ENCODE data around the gene PGAP3.

The PGAP3 gene

GRCh38 chr17:39672522-39673334 lies 15.1 kb downstream of the PGAP3 start:
- DNase-seq (ENCODE audit: low read depth in 2 of 2): no peak

GRCh38 chr17:39671651-39672521 lies 16.0 kb downstream of the PGAP3 start:
- DNase-seq (ENCODE audit: low read depth in 2 of 2): no peak

GRCh38 chr17:39670746-39671145 lies 17.1 kb downstream of the PGAP3 start:
- no peak for DNase-seq (ENCODE audit: low read depth in 2 of 2)

- DNase-seq (ENCODE audit: low read depth in 2 of 2): no peak
These were observed 17.7 kb downstream of the PGAP3 start for GRCh38 chr17:39669897-39670735.

GRCh38 chr17:39667945-39668924 lies 19.6 kb downstream of the PGAP3 start, which contains the start of gene PNMT:
TSS of gene PNMT (plus strand) at chr17:39668453. CDS start at chr17:39668476, 23 bp downstream.
- DNase-seq (ENCODE audit: low read depth in 2 of 2): peak; percentile 24 to 73

- no peak for DNase-seq (ENCODE audit: low read depth in 2 of 2)
These were observed 20.5 kb downstream of the PGAP3 start for GRCh38 chr17:39667262-39667944.

DNA sequence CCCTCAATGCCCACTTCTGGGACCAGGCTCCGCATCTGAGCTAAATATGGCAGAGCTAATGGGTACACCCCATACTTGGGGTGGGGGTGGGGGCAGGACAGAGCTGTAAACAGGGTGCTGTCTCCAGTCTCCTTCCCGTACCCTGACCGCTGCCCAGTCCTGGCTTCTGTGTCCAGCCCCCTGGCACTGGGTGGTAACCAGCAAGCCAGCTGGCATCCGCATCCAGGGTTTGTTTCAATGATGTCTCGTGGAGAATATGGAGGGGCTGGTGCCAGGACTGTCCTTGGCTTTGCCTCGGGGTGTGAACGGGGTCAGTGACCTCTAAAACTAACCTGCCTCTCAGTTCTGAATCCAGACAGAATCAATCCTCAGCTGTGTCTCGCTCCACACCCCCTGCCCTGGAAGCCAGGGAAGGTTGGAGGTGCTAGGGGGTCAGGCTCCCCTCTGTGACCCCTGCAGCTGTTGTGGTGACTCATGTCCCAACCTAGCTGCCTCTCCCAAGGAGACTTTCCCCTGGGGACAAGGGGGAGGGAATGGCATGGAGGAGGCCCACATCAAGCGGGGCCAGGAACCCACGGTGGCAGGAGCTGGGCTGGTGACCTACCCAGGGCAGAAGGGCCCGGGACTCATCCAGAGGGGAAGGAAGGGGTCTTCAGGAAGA lies 21.1 kb downstream of the PGAP3 start:
- DNase-seq (ENCODE audit: low read depth in 2 of 2): no peak

GRCh38 chr17:39666231-39666600 lies 21.6 kb downstream of the PGAP3 start:
- no peak for DNase-seq (ENCODE audit: low read depth in 2 of 2)

DNA sequence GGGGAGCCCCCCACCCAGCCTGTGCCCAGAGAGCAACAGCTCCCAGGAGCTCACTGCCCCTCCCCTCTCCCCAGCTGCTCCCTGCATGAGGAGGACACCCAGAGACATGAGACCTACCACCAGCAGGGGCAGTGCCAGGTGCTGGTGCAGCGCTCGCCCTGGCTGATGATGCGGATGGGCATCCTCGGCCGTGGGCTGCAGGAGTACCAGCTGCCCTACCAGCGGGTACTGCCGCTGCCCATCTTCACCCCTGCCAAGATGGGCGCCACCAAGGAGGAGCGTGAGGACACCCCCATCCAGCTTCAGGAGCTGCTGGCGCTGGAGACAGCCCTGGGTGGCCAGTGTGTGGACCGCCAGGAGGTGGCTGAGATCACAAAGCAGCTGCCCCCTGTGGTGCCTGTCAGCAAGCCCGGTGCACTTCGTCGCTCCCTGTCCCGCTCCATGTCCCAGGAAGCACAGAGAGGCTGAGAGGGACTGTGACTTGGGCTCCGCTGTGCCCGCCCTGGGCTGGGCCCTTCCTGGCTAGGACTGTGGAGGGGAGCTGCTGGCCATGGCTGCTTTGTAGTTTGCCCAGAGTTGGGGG lies 22.1 kb downstream of the PGAP3 start:
- no peak for DNase-seq (ENCODE audit: low read depth in 2 of 2)

DNA sequence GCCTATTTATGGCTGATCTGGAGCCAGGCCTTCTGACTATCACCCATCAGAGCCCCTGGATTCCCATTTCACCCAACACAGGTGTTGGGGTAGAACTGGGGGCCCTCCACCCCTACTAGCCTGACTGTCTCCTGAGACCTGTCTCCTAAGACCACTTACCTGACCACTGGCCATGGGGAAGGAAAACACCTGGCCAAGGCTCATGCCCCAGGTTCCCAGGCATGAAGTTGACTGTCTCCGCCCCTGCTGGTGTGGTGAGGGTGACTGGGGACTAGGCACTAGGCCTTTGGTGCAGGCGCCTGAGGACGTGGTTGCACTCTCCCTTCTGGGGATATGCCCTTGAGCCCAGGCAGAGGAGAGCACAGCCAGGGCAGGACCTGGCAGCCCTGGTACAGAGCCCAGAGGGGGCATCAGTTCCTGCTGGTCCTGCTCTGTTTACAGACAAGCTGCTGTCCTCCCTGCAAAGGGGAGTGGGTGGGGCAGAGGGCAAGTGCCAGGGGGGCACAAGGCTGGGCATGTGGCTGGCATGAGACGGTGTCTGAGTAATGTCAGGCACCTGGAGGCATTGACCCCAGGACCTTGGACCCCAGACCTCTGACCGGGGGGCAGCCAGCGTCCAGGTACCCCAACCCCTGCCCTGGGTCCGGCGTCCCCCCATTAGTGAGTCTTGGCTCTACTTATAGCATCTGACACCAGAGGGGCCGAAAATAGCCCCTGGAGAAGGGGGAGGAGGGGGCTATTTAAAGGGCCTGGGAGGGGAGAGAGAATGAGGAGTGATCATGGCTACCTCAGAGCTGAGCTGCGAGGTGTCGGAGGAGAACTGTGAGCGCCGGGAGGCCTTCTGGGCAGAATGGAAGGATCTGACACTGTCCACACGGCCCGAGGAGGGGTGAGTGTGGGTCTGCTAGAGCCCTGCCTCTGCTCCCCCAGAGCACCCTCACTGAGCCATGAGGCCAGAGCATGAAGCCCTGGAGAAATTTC lies 23.0 kb downstream of the PGAP3 start, which contains the start of gene TCAP:
Gene TCAP, plus strand, starts transcription at position 769 of the 981 bp plus-strand sequence. Its CDS starts 11 bp downstream, at position 780.
- no peak for DNase-seq (ENCODE audit: low read depth in 2 of 2)

DNA sequence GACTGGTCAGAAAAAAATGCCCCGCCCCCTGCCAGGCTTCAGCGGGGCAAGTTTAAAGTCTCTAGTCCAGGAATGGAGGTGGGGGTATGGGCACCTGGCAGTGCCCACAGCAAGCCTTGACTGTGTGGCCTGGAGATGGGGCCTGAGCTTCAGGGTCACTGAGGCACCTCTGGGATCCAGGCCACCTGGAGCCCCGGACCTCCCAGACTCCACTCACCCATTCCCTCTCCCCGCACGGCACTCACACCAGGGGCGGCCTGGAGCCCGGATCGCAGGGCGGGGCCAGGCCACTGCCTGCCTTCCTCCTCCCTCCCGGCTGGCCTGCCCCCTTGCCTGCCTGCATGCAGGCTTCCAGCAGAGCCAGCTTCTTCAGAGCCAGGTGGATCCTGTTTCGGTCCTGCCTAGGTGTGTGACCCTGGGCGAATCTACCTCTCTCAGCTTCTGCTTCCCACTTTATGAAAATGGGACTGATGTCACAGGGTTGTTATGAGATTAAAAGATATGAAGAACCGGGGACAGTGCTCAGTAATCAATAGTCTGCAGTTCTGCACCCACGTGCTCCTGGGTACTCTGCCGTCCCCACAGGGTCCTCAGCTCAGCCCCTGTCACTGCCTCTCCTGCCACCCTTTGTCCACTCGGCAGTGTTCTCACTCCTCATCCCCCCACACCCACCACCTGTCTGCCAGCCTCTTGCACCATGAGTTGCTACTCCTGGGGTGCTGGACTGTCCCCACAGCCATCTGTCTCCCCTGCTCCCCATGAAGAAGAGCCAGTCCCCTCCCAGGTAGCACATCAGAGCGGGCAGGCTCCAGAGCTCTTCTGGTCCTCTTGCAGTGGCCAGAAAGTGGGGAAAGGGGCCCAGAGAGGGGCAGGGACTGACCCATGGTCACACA lies 23.9 kb downstream of the PGAP3 start:
- no peak for DNase-seq (ENCODE audit: low read depth in 2 of 2)

- DNase-seq (ENCODE audit: low read depth in 2 of 2): no peak
These were observed 24.5 kb downstream of the PGAP3 start for GRCh38 chr17:39663340-39663687.

DNA sequence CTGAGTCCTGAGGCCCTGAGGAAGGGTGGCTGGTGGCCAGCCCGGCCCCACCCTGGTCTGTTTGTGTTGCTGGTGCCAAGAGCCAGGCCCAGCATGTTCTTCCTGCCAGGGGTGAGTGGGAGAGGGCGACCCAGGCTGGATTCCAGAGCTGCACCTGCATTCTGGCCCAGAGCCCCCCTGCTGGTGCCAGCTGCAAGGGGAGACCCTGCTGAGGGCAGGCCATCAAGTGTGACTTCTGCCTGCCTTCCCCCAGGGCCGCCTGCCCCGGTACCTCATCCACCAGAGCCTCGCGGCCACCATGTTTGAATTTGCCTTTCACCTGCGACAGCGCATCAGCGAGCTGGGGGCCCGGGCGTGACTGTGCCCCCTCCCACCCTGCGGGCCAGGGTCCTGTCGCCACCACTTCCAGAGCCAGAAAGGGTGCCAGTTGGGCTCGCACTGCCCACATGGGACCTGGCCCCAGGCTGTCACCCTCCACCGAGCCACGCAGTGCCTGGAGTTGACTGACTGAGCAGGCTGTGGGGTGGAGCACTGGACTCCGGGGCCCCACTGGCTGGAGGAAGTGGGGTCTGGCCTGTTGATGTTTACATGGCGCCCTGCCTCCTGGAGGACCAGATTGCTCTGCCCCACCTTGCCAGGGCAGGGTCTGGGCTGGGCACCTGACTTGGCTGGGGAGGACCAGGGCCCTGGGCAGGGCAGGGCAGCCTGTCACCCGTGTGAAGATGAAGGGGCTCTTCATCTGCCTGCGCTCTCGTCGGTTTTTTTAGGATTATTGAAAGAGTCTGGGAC lies 25.1 kb downstream of the PGAP3 start:
- DNase-seq (ENCODE audit: low read depth in 2 of 2): no peak

- DNase-seq (ENCODE audit: low read depth in 2 of 2): no peak
These were observed 25.9 kb downstream of the PGAP3 start for GRCh38 chr17:39661744-39662541.

Data from stimulated activated CD4-positive, alpha-beta T cell treated with anti-CD3 and anti-CD28 coated beads, Interleukin-1b, Interleukin-23, amount 100 ng/mL, for 4 hours (primary cell).